ENCODE measurements around the gene HSDL2.
A peak's percentile ranks its signal among the peaks of the same experiment; 100 is the strongest.
"Not testable (repeated sequence)": the region's sequence is repeated elsewhere in the genome, so short reads cannot be mapped to it uniquely, and the experiment has no call there.

The HSDL2 gene

DNA sequence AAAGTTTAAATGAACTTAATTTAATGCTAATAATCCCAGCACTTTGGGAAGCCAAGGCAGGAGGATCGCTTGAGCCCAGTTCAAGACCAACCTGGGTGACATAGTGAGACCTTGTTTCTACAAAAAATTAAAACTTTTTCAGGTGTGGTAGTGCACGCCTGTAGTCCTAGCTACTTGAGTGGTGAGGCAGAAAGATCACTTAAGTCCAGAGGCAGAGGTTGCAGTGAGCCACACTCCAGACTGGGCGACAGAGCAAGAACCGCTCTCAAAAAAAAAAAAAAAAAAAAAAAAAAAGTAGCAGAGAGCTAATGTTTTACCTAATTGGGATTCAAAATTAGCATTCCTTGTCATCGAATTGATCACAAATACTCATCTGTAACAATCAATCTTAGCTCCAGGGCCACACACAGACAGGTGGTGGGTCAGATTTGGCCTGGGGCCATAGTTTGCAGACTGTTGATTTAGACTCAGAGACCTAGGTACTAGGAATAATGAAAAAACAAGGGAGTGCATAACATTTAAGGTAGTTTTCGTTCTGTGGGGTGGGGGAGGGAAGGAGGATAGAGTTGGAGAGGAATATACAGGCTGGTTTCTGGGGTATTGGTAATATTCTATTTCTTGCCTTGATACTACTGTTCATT, 21.4 kb downstream of the HSDL2 start:
- DNase-seq, result no peak

GRCh38 chr9:112403614-112404201, 23.8 kb downstream of the HSDL2 start:
- no peak for DNase-seq

DNA sequence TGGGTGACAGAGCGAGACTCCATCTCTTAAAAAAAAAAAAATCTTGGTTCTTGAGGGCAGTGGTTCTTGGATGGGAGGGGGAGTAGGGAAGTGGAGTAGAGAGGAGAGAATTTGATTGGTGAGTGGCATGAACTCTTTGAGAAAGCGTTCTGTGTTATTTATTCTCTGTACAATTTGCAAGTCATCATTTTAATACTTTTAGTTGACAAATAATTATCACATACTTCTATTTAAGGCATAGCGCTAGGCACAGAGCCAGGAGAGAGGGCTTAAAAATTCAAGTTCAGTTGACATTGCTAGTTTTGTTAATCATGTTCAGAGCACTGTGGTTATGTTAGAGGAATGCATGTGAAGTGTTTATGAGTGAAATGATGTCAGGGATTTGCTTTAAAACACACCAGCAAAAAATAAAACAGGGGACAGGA, 24.6 kb downstream of the HSDL2 start:
- no peak for DNase-seq

DNA sequence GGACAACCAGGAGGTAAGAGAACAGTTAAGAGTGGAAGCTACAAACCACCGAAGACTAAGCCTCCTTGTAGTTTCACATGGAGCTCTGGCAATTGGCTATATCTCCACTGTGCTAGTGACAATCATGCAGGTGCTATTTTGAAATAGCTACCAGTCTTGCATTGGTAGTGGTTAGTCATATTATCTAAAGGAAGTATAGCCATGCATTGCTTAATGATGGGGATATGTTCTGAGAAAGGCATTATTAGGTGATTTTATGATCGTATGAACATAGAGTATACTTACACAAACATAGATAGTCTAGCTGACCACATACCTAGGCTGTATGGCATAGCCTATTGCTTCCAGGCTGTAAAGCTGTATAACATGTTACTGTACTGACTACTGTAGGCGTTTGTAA, 28.4 kb downstream of the HSDL2 start:
- DNase-seq, result no peak

DNA sequence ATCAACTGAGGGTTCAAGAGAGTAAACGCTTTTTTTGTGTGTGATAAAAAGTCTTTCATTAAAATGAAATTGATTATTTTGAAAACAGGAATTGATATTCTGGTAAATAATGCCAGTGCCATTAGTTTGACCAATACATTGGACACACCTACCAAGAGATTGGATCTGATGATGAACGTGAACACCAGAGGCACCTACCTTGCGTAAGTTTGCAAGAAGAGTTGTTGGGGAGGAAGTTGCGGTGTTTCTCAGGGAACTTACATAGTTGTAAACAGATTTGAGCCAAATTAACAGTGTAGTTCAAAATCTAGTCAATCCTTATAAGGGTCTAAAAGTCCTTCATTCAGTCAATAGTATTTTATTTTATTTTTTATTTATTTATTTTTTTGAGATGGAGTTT, 28.9 kb downstream of the HSDL2 start:
- no peak for DNase-seq

DNA sequence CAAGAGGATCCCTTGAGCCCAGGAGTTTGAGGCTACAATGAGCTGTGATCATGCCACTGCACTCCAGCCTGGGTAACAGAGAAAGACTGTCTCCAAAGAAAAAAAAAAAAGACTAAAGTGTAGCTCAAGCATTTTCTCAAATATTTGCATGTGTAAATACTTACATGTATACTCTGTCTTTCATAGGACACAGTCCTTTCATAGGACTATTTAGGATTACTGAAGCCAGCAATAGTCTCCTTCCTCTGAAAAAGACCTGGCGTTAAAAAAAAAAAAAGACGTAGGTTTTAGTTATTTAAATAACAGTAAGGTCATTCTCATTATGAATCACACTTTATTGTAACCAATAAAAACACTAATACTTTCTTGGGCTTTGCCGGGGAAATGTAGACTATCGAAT, 29.9 kb downstream of the HSDL2 start:
- DNase-seq, result no peak

GRCh38 chr9:112411626-112412027, 31.7 kb downstream of the HSDL2 start:
- no peak for DNase-seq

GRCh38 chr9:112413728-112414127, 33.8 kb downstream of the HSDL2 start:
- not testable (repeated sequence) for DNase-seq

DNA sequence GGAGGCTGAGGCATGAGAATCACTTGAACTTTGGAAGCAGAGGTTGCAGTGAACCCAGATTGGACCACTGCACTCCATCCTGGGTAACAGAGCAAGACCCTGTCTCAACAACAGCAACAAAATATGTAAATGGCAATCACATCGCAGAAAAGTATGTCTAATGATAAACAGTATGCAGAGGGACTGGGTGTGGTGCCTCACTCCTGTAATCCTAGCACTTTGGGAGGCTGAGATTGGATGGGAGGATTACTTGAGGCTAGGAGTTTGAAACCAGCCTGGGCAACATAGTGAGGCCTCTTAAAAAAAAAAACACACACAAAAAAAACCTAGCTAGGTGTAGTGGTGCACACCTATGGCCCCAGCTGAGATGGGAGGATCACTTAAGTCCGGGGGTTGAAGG, 40.3 kb downstream of the HSDL2 start:
- DNase-seq, result no peak

GRCh38 chr9:112421771-112422222, 41.9 kb downstream of the HSDL2 start:
- no peak for DNase-seq

- DNase-seq, result no peak
Measured at GRCh38 chr9:112422417-112423148, 42.7 kb downstream of the HSDL2 start.

DNA sequence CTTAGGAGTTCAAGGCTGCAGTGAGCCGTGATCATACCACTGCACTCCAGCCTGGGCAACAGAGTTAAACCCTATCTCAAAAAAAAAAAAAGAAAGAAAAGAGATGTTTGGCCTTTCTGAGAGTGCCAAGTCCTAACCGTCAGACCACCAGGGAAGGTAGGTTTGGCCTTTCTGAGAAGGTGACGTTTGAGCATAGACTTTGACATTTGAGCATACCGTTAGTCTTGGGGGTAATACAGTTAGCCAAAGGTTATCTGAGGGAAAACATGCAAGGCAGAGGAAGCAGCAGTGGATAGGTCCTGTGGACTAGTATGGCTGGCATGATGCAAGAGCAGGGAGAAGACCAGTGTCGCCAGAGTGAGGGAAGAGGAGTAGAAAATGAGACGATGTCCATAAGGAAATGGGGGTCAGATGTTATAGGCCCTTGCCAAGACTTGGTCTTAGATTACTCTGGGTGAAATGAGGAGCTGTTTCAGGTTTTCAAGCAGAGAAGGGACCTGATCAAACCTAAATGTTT, 50.2 kb downstream of the HSDL2 start:
- no peak for DNase-seq

DNA sequence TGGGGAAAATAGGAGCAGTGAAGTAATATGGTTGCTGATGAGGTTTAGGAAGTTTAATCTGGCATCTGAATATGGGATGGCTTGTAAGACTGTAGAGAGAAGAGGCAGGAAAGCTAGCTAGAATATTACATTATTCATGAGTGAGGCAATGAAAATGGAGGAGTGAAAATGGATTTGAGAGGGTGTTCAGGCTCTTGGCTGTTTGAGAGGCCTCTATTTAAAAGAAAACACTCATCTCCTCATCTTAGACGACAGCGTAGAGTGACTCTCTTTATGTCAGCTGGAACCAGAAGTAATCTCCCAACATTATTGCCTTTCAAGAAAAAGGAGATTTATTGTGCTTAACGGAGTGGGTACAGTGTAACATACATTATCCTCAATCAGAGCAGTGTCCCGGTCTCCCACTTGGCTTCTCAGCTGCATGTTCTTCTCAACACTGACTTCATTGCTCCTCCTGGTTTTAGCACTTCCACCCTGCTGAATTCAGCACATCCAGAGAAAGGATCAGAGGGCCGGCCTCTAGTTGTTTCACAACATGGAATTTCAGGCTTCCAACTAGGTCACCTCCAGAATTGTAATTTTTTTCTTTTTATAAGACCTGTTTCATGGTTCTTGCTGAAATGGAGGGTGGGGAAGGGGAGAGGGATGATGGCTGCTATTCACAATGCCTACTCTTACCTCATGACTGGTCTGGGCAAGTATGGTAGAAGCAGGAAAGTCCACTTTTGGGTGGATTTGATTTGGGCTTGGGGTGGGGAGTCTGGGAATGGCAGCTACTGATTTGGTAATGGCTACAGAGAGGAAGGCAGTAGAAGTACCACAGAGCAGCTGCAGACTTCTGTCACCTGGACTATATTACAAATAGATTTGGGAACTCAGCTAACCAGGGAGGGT, 53.8 kb downstream of the HSDL2 start:
- DNase-seq, result no peak

GRCh38 chr9:112434487-112434886, 54.6 kb downstream of the HSDL2 start:
- no peak for DNase-seq

DNA sequence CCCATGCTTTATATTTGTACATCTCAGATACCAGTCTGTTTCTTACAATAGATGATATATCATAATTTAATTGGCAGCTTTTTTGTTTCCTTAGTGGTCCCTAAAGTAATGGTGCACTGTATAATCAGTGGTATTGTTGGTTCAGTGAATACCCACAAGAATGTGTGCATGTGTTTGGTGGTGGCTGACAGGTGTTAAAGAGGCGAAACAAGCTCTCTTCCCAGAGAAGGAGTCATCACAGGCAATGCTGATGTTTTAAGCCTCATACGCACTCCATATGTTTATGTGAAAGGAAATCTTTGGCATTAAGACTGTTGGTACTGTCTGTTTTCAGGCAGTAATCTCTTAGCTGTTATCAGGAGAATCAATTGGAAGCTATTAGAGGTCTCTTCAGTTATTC, 57.5 kb downstream of the HSDL2 start:
- DNase-seq, result no peak

- DNase-seq, result no peak
Measured at GRCh38 chr9:112439171-112439570, 59.3 kb downstream of the HSDL2 start.

GRCh38 chr9:112439825-112440224, 59.9 kb downstream of the HSDL2 start:
- no peak for DNase-seq

GRCh38 chr9:112443200-112443599, 63.3 kb downstream of the HSDL2 start:
- peak; percentile 1 for DNase-seq

DNA sequence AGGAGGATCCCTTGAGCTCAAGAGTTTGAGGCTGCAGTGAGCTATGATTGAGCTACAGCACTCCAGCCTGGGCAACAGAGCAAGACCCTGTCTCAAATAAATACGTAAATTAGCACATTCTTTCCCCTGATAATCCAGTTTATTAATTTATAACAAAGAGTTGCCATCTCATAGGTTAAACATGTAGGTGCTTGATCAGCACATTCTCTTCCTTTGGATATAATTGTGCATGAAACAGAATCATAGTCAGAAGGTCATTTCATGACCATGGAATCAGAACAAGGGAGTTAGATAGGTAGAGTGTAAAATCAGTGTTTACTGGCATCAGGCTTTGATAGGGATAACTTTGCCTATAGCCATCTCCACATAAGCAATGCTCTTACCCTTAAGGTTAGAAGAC, 63.7 kb downstream of the HSDL2 start:
- no peak for DNase-seq

DNA sequence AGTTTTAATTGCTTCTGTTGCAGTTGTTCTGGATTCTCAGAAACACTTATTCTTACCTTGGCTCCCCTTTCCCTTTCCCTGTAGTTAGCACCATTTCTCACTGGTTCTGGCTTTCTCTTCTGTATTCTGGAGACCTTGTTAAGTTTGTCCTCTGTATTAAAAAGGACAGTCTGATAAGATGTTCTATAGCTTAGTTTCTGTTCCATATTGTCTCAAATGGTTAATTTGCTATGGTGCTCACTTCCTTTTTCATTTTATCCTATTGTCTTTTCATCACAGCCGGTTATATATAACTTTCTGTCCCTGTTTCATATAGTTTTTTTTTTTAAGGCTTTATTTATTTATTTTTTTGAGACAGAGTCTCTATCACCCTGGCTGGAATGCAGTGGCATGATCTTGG, 65.3 kb downstream of the HSDL2 start:
- DNase-seq, result no peak

DNA sequence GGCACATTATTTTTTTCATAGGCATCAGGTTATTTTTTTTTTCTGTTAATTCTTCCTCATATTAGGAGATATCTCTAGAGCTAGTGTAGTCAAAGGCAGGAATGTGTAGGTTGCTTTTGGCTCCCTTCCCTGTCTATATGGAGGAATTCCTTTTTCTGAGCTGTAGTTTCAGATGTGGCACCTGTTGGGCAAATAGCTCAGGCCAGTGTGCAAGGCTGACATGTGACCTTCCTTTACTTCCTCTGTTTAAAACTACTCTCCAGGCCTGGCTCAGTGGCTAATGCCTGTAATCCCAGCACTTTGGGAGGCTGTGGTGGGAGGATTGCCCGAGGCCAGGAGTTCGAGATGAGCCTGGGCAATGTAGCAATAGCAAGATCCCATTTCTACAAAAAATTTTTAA, 66.2 kb downstream of the HSDL2 start:
- DNase-seq, result no peak

GRCh38 chr9:112446526-112446925, 66.6 kb downstream of the HSDL2 start:
- no peak for DNase-seq

- DNase-seq, result no peak
Measured at GRCh38 chr9:112447283-112447761, 67.4 kb downstream of the HSDL2 start.
